ENCODE measurements around the gene CD81.
"Not testable (repeated sequence)": the region's sequence is repeated elsewhere in the genome, so short reads cannot be mapped to it uniquely, and the experiment has no call there.

CD81 gene

GRCh38 chr11:2376751-2377451 is at the start of gene CD81:
Gene CD81, plus strand, starts transcription at chr11:2377310. Its CDS starts 240 bp downstream, at chr11:2377550.
- Mint-ChIP-seq H3K4me3 (peak within 1 kb of the TSS; percentile 80), H3K4me1 (peaks cover 37% of the 10 kb centered on the region), H3K9me3 (no peaks in the 10 kb centered on the region), H3K36me3 (peaks cover 42% of the 10 kb centered on the region), H3K27ac (peak within 1 kb of the TSS; percentile 95)
- DNase-seq (ENCODE audit: low spot score in 2 of 2) (peak; percentile 70 to 82), ATAC-seq (peak; percentile 72)

- Mint-ChIP-seq H3K4me3 (no peak overlapping the region), H3K27ac (no peak overlapping the region), H3K9me3 (peaks cover 7% of the 10 kb centered on the region), H3K4me1 (no peaks in the 10 kb centered on the region), H3K36me3 (no peaks in the 10 kb centered on the region)
- ATAC-seq: no peak
- no peak for DNase-seq (ENCODE audit: low spot score in 2 of 2)
Observed at GRCh38 chr11:2328021-2328420, 49.1 kb upstream of the CD81 start.

GRCh38 chr11:2328656-2329354 is 48.3 kb upstream of the CD81 start:
- Mint-ChIP-seq H3K36me3 (no peaks in the 10 kb centered on the region), H3K4me3 (no peak overlapping the region), H3K27ac (no peak overlapping the region), H3K9me3 (peaks cover 7% of the 10 kb centered on the region), H3K4me1 (no peaks in the 10 kb centered on the region)
- ATAC-seq (no peak), DNase-seq (ENCODE audit: low spot score in 2 of 2) (no peak)

- no peak for ATAC-seq
- no peak overlapping the region for H3K4me3 Mint-ChIP-seq
- peaks cover 7% of the 10 kb centered on the region for H3K9me3 Mint-ChIP-seq
- no peaks in the 10 kb centered on the region for H3K4me1 Mint-ChIP-seq
- no peak overlapping the region for H3K27ac Mint-ChIP-seq
- no peaks in the 10 kb centered on the region for H3K36me3 Mint-ChIP-seq
- DNase-seq (ENCODE audit: low spot score in 2 of 2): no peak
Observed at GRCh38 chr11:2329551-2329950, 47.6 kb upstream of the CD81 start.

- peaks cover 7% of the 10 kb centered on the region for H3K9me3 Mint-ChIP-seq
- H3K4me1 Mint-ChIP-seq: no peaks in the 10 kb centered on the region
Observed at GRCh38 chr11:2330696-2331095, 46.4 kb upstream of the CD81 start.

GRCh38 chr11:2331404-2331803 is 45.7 kb upstream of the CD81 start:
- DNase-seq (ENCODE audit: low spot score in 2 of 2) (no peak), ATAC-seq (no peak)
- Mint-ChIP-seq H3K27ac (no peak overlapping the region), H3K36me3 (no peaks in the 10 kb centered on the region), H3K4me3 (no peak overlapping the region), H3K4me1 (peaks cover under 1% of the 10 kb centered on the region), H3K9me3 (peaks cover 7% of the 10 kb centered on the region)

More at GRCh38 chr11:2330696-2331095, 46.4 kb upstream of the CD81 start:
- no peak overlapping the region for H3K27ac Mint-ChIP-seq
- H3K4me3 Mint-ChIP-seq: no peak overlapping the region
- DNase-seq (ENCODE audit: low spot score in 2 of 2) (no peak), ATAC-seq (no peak)
- H3K36me3 Mint-ChIP-seq: no peaks in the 10 kb centered on the region

- not testable (repeated sequence) for ATAC-seq; H3K4me3 Mint-ChIP-seq; H3K27ac Mint-ChIP-seq; H3K9me3 Mint-ChIP-seq; H3K36me3 Mint-ChIP-seq; DNase-seq (ENCODE audit: low spot score in 2 of 2); H3K4me1 Mint-ChIP-seq
Observed at GRCh38 chr11:2332569-2332968, 44.5 kb upstream of the CD81 start.

GRCh38 chr11:2333486-2334205 is 43.5 kb upstream of the CD81 start:
- H3K36me3 Mint-ChIP-seq; H3K9me3 Mint-ChIP-seq; H3K27ac Mint-ChIP-seq; H3K4me3 Mint-ChIP-seq; DNase-seq (ENCODE audit: low spot score in 2 of 2); H3K4me1 Mint-ChIP-seq; ATAC-seq: not testable (repeated sequence)

GRCh38 chr11:2335286-2335685 is 41.8 kb upstream of the CD81 start:
- ATAC-seq; DNase-seq (ENCODE audit: low spot score in 2 of 2); H3K27ac Mint-ChIP-seq; H3K4me1 Mint-ChIP-seq; H3K36me3 Mint-ChIP-seq; H3K9me3 Mint-ChIP-seq; H3K4me3 Mint-ChIP-seq: not testable (repeated sequence)

- H3K9me3 Mint-ChIP-seq; DNase-seq (ENCODE audit: low spot score in 2 of 2); H3K4me1 Mint-ChIP-seq; ATAC-seq; H3K27ac Mint-ChIP-seq; H3K4me3 Mint-ChIP-seq; H3K36me3 Mint-ChIP-seq: not testable (repeated sequence)
Observed at GRCh38 chr11:2338760-2339159, 38.4 kb upstream of the CD81 start.

- DNase-seq (ENCODE audit: low spot score in 2 of 2) (no peak), ATAC-seq (no peak)
- no peaks in the 10 kb centered on the region for H3K4me1 Mint-ChIP-seq
- no peak overlapping the region for H3K27ac Mint-ChIP-seq
- H3K9me3 Mint-ChIP-seq: no peaks in the 10 kb centered on the region
- no peaks in the 10 kb centered on the region for H3K36me3 Mint-ChIP-seq
- H3K4me3 Mint-ChIP-seq: no peak overlapping the region
Observed at GRCh38 chr11:2342557-2342956, 34.6 kb upstream of the CD81 start.

GRCh38 chr11:2342981-2343380 is 34.1 kb upstream of the CD81 start:
- Mint-ChIP-seq H3K9me3 (no peaks in the 10 kb centered on the region), H3K27ac (no peak overlapping the region), H3K4me1 (no peaks in the 10 kb centered on the region), H3K4me3 (no peak overlapping the region), H3K36me3 (no peaks in the 10 kb centered on the region)
- ATAC-seq (no peak), DNase-seq (ENCODE audit: low spot score in 2 of 2) (no peak)

GRCh38 chr11:2343502-2343901 is 33.6 kb upstream of the CD81 start:
- Mint-ChIP-seq H3K4me3 (no peak overlapping the region), H3K4me1 (no peaks in the 10 kb centered on the region), H3K9me3 (no peaks in the 10 kb centered on the region), H3K36me3 (no peaks in the 10 kb centered on the region), H3K27ac (no peak overlapping the region)
- DNase-seq (ENCODE audit: low spot score in 2 of 2) (no peak), ATAC-seq (no peak)

- no peak overlapping the region for H3K27ac Mint-ChIP-seq
- no peaks in the 10 kb centered on the region for H3K4me1 Mint-ChIP-seq
- no peaks in the 10 kb centered on the region for H3K36me3 Mint-ChIP-seq
- ATAC-seq (no peak), DNase-seq (ENCODE audit: low spot score in 2 of 2) (no peak)
- H3K4me3 Mint-ChIP-seq: no peak overlapping the region
- no peaks in the 10 kb centered on the region for H3K9me3 Mint-ChIP-seq
Observed at GRCh38 chr11:2345050-2345449, 32.1 kb upstream of the CD81 start.

GRCh38 chr11:2346014-2346413 is 31.1 kb upstream of the CD81 start:
- no peak overlapping the region for H3K4me3 Mint-ChIP-seq
- H3K36me3 Mint-ChIP-seq: no peaks in the 10 kb centered on the region
- H3K9me3 Mint-ChIP-seq: no peaks in the 10 kb centered on the region
- ATAC-seq: no peak
- H3K4me1 Mint-ChIP-seq: no peaks in the 10 kb centered on the region
- DNase-seq (ENCODE audit: low spot score in 2 of 2): no peak
- no peak overlapping the region for H3K27ac Mint-ChIP-seq

Data from stimulated activated effector memory CD8-positive, alpha-beta T cell treated with anti-CD3 and anti-CD28 coated beads, Interleukin-12 subunit alpha, Interleukin-12 subunit beta, amount 100 ng/mL, for 72 hours (primary cell).